Lower lobe of right lung (tissue), 2 donors: Measurements from ENCODE around the gene LGALS7B. TPM values are rescaled to one million over a fixed set of nuclear protein-coding genes. Genes with fewer than 3 reads are reported as not detected.
A peak's percentile ranks its signal among the peaks of the same experiment; 100 is the strongest.
"Not testable (repeated sequence)": the region's sequence is repeated elsewhere in the genome, so short reads cannot be mapped to it uniquely, and the experiment has no call there.

Experiments used
- ATAC-seq, 2 donors: fragments of 200-7000 bp; cut with Tn5 transposase; one replicate each; pipeline ENCODE4 v1.9.1; 2020 to 2022; ENCODE audit warnings: mild to moderate bottlenecking in 2 of 2, moderate library complexity in 2 of 2
- DNase-seq: peaks from one replicate; pipeline ENCODE4 v3.0.0-alpha.2; 2020
- H3K27ac ChIP-seq: fragments of 200-600 bp; one replicate; pipeline ENCODE4 v1.8.0; 2022
- H3K27me3 ChIP-seq: fragments of 200-600 bp; one replicate; pipeline ENCODE4 v1.8.0; 2022; ENCODE audit warnings: low read depth
- H3K36me3 ChIP-seq: fragments of 200-600 bp; one replicate; pipeline ENCODE4 v1.8.0; 2022; ENCODE audit warnings: mild to moderate bottlenecking
- H3K4me1 ChIP-seq: fragments of 200-600 bp; one replicate; pipeline ENCODE4 v1.8.0; 2022
- H3K4me3 ChIP-seq: fragments of 200-600 bp; one replicate; pipeline ENCODE4 v1.8.0; 2022; ENCODE audit warnings: mild to moderate bottlenecking
- H3K9me3 ChIP-seq: fragments of 200-600 bp; one replicate; pipeline ENCODE4 v1.8.0; 2022
- CTCF ChIP-seq: fragments of 200-600 bp; IDR thresholded peaks from one replicate; pipeline ENCODE4 v1.8.0; 2022; ENCODE audit warnings: antibody characterized with exemption, mild to moderate bottlenecking
- intact Hi-C: fragments of 100-400 bp; cut with DNase I; formaldehyde crosslinking; loops from one replicate; pipeline ENCODE4 v1.11.0; 2022
- total RNA-seq: library from RNA; stranded (reverse); fragmentation: NEBNext Ultra II Directional; extraction: Animal tissue kit (Norgen Biotek cat#: 25700); gene quantifications from one replicate; pipeline ENCODE4 v1.2.1, GENCODE V29; 2021
- donor health status: DM: no; HTN: yes; CAD: no; lungs with severe emphysema.

Gene LGALS7B
- total RNA-seq, 1 donor from 2014 or later = not detected

GRCh38 chr19:38784224-38784623 lies 4.8 kb upstream of the LGALS7B start:
- DNase-seq (no peak), ATAC-seq (no peak)
- TF ChIP-seq CTCF = no peak
- Histone ChIP-seq H3K27me3 (no peaks in the 10 kb centered on the region), H3K9me3 (no peaks in the 10 kb centered on the region), H3K4me3 (no peak overlapping the region), H3K36me3 (no peaks in the 10 kb centered on the region), H3K4me1 (no peaks in the 10 kb centered on the region), H3K27ac (no peak overlapping the region)
- intact Hi-C loops = no loop called here

GRCh38 chr19:38785187-38785699 lies 3.8 kb upstream of the LGALS7B start:
- H3K9me3 ChIP-seq = no peaks in the 10 kb centered on the region
- peak; percentile 6 for DNase-seq
- TF ChIP-seq CTCF = no peak
- H3K4me1 ChIP-seq = no peaks in the 10 kb centered on the region
- no peaks in the 10 kb centered on the region for H3K36me3 ChIP-seq
- intact Hi-C loops = no loop called here
- ATAC-seq = no peak
- H3K27ac ChIP-seq = no peak overlapping the region
- H3K27me3 ChIP-seq = no peaks in the 10 kb centered on the region
- H3K4me3 ChIP-seq = no peak overlapping the region

GRCh38 chr19:38786061-38786460 lies 2.9 kb upstream of the LGALS7B start:
- DNase-seq, ATAC-seq, H3K36me3 ChIP-seq, intact Hi-C loops, H3K27me3 ChIP-seq, H3K4me3 ChIP-seq, H3K9me3 ChIP-seq, H3K4me1 ChIP-seq, H3K27ac ChIP-seq: not testable (repeated sequence)

- ATAC-seq (no peak), DNase-seq (peak; percentile 30)
- intact Hi-C loops = no loop called here
- Histone ChIP-seq H3K4me3 (no peak overlapping the region), H3K27ac (no peak overlapping the region), H3K27me3 (no peaks in the 10 kb centered on the region), H3K9me3 (no peaks in the 10 kb centered on the region), H3K36me3 (no peaks in the 10 kb centered on the region), H3K4me1 (no peaks in the 10 kb centered on the region)
- TF ChIP-seq CTCF = no peak
Measured at GRCh38 chr19:38786572-38787265, 2.3 kb upstream of the LGALS7B start.

GRCh38 chr19:38790507-38791403 lies 1.8 kb downstream of the LGALS7B start:
- H3K4me3 ChIP-seq = peak overlapping the region; percentile 37
- H3K9me3 ChIP-seq, DNase-seq, H3K27ac ChIP-seq, H3K27me3 ChIP-seq, H3K4me1 ChIP-seq, H3K36me3 ChIP-seq, intact Hi-C loops: not testable (repeated sequence)
- ATAC-seq = peak; percentile 2 to 53

GRCh38 chr19:38791451-38792064 lies 2.6 kb downstream of the LGALS7B start:
- intact Hi-C loops = not testable (repeated sequence)

More at GRCh38 chr19:38791451-38792064, 2.6 kb downstream of the LGALS7B start:
- H3K36me3 ChIP-seq, H3K27me3 ChIP-seq, DNase-seq, H3K9me3 ChIP-seq, H3K27ac ChIP-seq, H3K4me1 ChIP-seq: not testable (repeated sequence)
- peak; percentile 94 to 96 for ATAC-seq
- peak overlapping the region; percentile 37 for H3K4me3 ChIP-seq
